Ishikawa (cell line): Measurements from ENCODE around the gene DSTN.

ENCODE experiments used
- CEBPB ChIP-seq: IDR thresholded peaks from 2 replicates; pipeline ENCODE4 v1.6.1; 2012
- CREB1 ChIP-seq: IDR thresholded peaks from 2 replicates; pipeline ENCODE4 v1.6.1; 2012; ENCODE audit warnings: low read depth
- EGR1 ChIP-seq: IDR thresholded peaks from 2 replicates; pipeline ENCODE4 v1.6.1; 2012
- EP300 ChIP-seq: IDR thresholded peaks from 2 replicates; pipeline ENCODE4 v1.6.1; 2012; ENCODE audit warnings: borderline replicate concordance
- FOXM1 ChIP-seq: IDR thresholded peaks from 2 replicates; pipeline ENCODE4 v1.6.1; 2012; ENCODE audit warnings: low read depth, borderline replicate concordance
- NFIC ChIP-seq: IDR thresholded peaks from 2 replicates; pipeline ENCODE4 v1.6.1; 2012
- RAD21 ChIP-seq: IDR thresholded peaks from 2 replicates; pipeline ENCODE4 v1.6.1; 2012; ENCODE audit warnings: low read depth
- TAF1 ChIP-seq: IDR thresholded peaks from 2 replicates; pipeline ENCODE4 v1.6.1; 2012; ENCODE audit warnings: low read depth, mild to moderate bottlenecking
- TCF12 ChIP-seq: IDR thresholded peaks from 2 replicates; pipeline ENCODE4 v1.6.1; 2012; ENCODE audit warnings: low read depth
- TEAD4 ChIP-seq: IDR thresholded peaks from 2 replicates; pipeline ENCODE4 v1.6.1; 2012
- YY1 ChIP-seq: IDR thresholded peaks from 2 replicates; pipeline ENCODE4 v1.6.1; 2012; ENCODE audit warnings: low read depth
- ZBTB7A ChIP-seq: IDR thresholded peaks from 2 replicates; pipeline ENCODE4 v1.6.1; 2012; ENCODE audit warnings: low read depth
- TF ChIP-seq, protein P1 (sequence below): IDR thresholded peaks from 2 replicates; pipeline ENCODE4 v1.6.1; 2012; ENCODE audit warnings: low read depth, mild to moderate bottlenecking
- TF ChIP-seq, protein P2 (sequence below): IDR thresholded peaks from 2 replicates; pipeline ENCODE4 v1.6.1; 2012
- TF ChIP-seq, protein P3 (sequence below): IDR thresholded peaks from 2 replicates; pipeline ENCODE4 v1.6.1; 2012

DSTN gene

DNA sequence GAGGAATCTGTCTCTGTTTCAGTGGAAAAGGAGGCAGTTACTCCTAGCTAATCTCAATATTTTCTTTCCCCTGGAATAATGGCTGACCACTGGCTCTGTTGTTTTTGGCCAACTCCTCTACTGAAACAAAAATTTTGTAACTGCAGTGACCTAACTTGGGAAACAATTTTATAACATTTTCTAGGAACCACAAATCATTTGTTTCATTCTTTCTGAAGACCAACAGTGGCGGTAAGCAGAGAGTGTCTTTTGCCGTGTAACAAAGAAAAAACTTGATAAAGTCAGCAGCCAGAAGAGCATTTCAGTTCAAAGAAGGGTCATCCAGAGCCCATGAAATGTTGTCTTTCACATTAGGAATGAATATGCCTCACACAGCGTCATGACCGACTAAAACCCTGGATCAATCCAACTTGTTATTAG is 26.9 kb upstream of the DSTN start:
- TF ChIP-seq, protein P1, sequence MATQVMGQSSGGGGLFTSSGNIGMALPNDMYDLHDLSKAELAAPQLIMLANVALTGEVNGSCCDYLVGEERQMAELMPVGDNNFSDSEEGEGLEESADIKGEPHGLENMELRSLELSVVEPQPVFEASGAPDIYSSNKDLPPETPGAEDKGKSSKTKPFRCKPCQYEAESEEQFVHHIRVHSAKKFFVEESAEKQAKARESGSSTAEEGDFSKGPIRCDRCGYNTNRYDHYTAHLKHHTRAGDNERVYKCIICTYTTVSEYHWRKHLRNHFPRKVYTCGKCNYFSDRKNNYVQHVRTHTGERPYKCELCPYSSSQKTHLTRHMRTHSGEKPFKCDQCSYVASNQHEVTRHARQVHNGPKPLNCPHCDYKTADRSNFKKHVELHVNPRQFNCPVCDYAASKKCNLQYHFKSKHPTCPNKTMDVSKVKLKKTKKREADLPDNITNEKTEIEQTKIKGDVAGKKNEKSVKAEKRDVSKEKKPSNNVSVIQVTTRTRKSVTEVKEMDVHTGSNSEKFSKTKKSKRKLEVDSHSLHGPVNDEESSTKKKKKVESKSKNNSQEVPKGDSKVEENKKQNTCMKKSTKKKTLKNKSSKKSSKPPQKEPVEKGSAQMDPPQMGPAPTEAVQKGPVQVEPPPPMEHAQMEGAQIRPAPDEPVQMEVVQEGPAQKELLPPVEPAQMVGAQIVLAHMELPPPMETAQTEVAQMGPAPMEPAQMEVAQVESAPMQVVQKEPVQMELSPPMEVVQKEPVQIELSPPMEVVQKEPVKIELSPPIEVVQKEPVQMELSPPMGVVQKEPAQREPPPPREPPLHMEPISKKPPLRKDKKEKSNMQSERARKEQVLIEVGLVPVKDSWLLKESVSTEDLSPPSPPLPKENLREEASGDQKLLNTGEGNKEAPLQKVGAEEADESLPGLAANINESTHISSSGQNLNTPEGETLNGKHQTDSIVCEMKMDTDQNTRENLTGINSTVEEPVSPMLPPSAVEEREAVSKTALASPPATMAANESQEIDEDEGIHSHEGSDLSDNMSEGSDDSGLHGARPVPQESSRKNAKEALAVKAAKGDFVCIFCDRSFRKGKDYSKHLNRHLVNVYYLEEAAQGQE: no peak

DNA sequence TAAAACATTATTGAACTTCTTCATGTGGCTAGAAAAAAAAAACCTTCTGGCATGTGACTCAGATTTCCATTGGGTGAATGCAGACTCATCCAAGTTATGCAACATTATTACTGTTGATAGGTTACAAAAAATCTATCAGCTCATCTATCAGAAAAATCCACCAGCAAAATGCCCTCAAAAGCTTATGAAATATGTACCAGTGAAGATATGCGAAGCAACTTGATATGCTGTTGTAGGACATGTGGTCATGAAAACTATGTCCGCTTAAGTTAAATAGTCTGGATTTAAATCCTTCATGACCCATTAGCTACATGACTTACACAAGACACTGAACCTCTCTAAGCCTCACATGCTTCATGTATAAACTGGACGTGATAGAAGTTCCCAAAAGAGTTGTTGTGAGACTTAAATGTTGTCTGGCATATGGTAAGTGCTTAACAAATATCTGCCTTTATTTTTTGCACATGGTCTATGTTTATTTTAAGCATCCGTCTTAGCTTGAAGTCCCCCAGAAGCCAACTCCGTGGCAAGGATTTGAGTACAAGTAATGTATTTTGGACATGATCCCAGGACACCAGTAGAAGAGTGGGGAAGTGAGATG is 26.2 kb upstream of the DSTN start:
- TF ChIP-seq TAF1: no peak
- TF ChIP-seq RAD21: no peak
- TF ChIP-seq TCF12: no peak
- no peak for TF ChIP-seq TEAD4

DNA sequence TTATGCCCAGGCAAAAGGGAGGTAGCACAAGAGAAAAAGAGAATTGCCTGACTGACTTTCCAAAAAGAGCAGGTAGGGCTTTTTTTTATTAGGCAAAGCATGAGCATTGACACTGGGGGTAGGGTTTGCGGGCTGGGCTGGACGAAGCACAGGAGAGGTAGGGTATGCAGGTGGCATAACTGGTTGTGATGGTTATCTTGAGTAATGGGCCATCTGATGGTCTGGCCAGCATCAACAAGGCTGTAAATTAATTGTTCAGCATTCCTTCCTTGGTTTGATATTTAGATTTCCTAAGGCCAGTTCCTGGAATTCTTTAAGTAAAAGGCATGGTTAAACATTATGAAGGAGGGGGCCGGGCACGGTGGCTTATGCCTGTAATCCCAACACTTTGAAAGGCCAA is 24.7 kb upstream of the DSTN start:
- TF ChIP-seq TCF12 (no peak), RAD21 (no peak), EP300 (no peak)

DNA sequence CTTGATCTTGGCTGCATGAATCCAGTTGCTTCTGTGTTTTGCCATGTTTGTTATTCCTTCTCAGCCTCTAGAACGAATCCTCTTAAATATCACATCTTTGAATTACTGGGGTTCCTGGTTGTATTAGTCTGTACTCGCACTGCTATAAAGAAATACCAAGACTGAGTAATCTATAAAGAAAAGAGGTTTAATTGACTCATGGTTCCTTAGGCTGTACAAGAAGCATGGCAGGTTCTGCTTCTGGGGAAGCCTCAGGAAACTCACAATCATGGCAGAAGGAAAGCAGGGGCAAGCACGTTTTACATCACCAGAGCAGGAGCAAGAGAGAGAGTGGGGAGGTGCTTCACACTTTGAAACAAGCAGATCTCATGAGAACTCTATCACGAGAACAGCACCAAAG is 20.7 kb upstream of the DSTN start:
- TF ChIP-seq ZBTB7A (no peak), EGR1 (no peak), TAF1 (no peak), NFIC (no peak), RAD21 (no peak), FOXM1 (no peak), TEAD4 (no peak), CEBPB (no peak)
- TF ChIP-seq, protein P2, sequence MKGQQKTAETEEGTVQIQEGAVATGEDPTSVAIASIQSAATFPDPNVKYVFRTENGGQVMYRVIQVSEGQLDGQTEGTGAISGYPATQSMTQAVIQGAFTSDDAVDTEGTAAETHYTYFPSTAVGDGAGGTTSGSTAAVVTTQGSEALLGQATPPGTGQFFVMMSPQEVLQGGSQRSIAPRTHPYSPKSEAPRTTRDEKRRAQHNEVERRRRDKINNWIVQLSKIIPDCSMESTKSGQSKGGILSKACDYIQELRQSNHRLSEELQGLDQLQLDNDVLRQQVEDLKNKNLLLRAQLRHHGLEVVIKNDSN: no peak

DNA sequence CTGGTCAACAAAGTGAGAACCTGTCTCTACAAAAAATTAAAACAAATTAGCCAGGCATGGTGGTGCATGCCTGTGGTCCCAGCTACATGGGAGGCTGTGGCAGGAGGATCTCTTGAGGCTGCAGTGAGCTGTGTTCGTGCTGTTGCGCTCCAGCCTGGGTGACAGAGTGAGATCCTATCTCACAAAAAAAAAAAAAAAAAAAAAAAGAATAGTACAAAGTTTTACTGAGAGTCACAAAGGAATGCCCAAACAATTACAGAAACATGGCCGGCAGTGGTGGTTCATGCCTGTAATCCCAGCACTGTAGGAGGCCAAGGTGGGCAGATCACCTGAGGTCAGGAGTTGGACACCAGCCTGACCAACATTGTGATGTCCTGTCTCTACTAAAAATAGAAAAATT is 14.8 kb upstream of the DSTN start:
- TF ChIP-seq YY1: no peak
- TF ChIP-seq FOXM1: no peak
- no peak for TF ChIP-seq CREB1
- TF ChIP-seq, protein P2: no peak
- no peak for TF ChIP-seq TCF12
- TF ChIP-seq RAD21: no peak
- no peak for TF ChIP-seq ZBTB7A
- TF ChIP-seq TAF1: no peak
- TF ChIP-seq, protein P3, sequence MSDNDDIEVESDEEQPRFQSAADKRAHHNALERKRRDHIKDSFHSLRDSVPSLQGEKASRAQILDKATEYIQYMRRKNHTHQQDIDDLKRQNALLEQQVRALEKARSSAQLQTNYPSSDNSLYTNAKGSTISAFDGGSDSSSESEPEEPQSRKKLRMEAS: no peak
- TF ChIP-seq TEAD4: no peak
- TF ChIP-seq, protein P1: no peak
- no peak for TF ChIP-seq EP300
- no peak for TF ChIP-seq NFIC
- TF ChIP-seq CEBPB: no peak
- no peak for TF ChIP-seq EGR1

DNA sequence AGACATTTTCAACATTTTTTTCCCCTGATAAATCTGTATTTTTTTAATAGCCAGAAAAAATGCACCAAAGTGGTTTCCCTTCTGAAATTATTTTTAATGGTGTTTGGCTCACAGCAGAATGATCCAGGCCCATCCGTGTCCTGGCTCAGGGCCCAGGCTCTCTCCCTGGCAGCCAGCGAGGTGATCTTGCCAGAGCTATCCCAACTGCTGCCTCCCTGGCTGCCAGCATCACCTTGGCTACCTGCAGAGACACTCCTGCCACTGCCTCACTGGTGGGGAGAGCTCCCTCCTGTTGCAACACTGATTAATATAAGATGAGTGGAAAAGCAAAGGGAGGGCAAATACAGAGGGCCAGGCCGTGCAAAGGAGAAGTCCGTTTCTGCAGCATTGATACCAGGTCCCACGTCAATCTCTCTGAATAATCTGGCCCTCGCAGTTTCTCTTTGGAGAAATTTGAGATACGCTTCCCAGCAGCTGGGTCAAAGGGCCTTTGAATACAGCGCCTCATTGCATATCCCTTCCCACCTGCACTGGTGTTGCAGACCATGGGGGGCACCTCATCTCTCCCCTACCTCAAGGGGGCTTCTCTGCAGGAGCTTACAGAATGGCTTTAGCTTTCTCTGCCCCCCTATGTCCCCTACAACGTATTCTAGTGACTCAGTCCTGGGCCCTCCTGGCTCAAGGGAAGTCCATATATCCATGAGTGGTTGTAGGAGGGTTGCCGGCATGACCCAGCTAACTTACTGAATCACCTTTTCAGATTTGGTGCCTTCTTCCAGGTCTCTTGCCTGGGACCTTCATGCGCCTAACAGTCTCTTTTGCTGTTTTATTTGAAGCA is 12.8 kb upstream of the DSTN start:
- TF ChIP-seq NFIC: peak; percentile 64
- no peak for TF ChIP-seq YY1
- no peak for TF ChIP-seq EP300
- TF ChIP-seq, protein P2: no peak

DNA sequence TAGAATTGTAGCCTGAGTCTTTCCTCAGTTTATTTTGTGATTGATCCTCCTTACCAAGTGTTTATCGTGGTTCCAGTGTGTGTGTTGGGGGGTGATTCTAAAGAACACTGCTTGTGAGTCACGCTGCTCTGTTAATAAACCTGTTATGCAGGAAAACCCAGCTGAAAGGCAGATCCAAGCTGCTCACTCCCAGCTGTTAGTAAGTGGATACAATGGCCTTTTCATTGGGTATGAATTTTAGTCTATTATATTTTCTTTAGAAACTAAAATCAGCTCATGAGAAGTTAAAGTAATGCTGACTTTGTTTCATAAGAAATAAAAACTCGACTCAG is 12.2 kb upstream of the DSTN start:
- TF ChIP-seq, protein P3: 0 out of 2 replicates have a peak, but pooled peaks have one; percentile 16
- TF ChIP-seq TAF1: no peak
- no peak for TF ChIP-seq YY1
- no peak for TF ChIP-seq CEBPB
